Left lobe of liver (tissue), 2 donors: ENCODE data around the gene ADM2. TPM values are rescaled to one million over a fixed set of nuclear protein-coding genes. Genes with fewer than 3 reads are reported as not detected.

ENCODE experiments used
- ATAC-seq: fragments of 200-7000 bp; cut with Tn5 transposase; one replicate; pipeline ENCODE4 v1.9.1; 2020; ENCODE audit warnings: mild to moderate bottlenecking, moderate library complexity
- DNase-seq: peaks from one replicate; pipeline ENCODE4 v3.0.0-alpha.2; 2020; ENCODE audit warnings: low spot score
- total RNA-seq: library from RNA; stranded (reverse); gene quantifications from one replicate; pipeline ENCODE4 v1.2.1, GENCODE V29; 2021
- donor health status: DM: no; HTN: no; CAD: no; lungs with moderate emphysema.
- donor health status: DM: no; HTN: yes; CAD: no.

Gene ADM2
- total RNA-seq, 1 donor from 2014 or later: 1.3 TPM

DNA sequence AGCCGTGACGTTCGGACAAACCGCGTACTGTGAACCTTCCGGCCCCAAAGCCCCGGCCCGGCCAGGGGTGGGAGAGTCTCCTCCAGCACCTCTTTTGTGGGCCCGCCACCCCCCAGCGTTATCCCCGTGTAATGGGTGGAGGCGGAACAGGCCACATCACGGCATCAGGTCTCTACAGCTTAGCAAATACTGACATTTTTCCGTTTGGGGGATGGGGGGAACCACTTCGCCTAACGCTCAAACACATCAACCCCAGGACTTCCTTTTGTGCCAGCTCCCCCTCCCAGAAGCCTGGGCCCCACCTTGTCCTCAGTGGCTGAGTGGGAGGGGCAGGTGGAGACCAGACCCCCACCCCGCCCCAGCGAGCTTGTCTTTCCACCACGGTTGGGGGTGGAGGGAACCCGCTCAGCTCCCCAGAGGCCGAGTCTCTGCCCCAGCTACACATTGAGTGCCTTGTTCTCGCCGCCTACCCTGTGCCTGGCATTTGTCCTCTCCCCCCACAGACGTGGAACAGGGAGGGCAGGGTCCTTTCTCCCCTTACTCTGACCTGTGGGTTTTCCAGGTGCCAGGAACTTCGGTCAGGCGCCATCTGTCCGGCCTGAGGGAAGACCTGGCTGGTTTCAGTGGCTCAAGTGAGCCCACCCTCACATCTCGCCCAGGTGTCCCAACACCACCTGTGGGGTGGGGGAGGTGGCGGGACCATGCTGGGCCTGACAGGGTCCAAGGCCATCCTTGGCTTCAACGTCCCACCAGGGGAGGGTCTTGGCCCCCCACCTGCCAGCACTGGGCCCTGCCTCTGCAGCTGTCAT is 36.1 kb upstream of the ADM2 start:
- ATAC-seq: no peak
- no peak for DNase-seq

DNA sequence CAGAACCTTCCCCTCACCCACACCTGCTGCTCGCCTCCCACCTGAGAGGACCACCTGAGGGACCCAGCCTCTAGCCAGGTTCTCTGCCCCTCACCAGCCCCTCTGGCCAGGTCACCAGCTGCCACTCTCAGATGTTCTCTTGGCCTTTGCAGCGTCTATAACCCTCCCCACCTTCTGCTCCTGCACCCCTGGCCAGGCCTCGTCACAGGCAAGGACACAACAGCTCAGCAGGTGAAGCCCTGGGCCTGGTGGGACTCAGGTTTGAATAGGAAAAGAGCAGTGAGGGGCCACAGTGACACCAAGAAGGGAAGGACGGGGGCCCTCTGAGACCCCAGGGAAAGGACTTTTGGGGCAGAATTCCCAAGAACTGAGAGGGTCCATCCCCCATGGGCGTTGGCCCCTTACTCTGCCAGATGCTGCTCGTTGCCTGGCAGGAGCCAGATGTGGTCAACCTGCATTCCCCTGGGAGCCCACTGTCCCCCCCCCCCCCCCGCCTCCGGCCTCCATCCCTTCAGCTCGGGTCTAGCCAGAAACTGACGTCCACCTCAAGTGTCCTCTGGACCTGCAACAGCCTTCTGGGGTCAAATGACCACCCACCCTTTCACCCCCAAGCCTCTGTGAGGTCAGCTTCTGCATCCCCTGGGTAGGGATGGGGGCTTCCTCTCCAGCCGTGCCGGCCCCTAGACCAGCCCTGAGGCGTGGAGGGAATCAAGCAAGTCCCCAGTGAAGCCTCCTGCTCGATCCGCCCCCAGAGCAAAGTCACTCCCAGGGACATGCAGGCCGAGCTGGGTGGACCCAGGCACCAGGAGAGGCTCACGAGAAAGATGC is 35.2 kb upstream of the ADM2 start:
- DNase-seq (no peak), ATAC-seq (peak; percentile 1)

DNA sequence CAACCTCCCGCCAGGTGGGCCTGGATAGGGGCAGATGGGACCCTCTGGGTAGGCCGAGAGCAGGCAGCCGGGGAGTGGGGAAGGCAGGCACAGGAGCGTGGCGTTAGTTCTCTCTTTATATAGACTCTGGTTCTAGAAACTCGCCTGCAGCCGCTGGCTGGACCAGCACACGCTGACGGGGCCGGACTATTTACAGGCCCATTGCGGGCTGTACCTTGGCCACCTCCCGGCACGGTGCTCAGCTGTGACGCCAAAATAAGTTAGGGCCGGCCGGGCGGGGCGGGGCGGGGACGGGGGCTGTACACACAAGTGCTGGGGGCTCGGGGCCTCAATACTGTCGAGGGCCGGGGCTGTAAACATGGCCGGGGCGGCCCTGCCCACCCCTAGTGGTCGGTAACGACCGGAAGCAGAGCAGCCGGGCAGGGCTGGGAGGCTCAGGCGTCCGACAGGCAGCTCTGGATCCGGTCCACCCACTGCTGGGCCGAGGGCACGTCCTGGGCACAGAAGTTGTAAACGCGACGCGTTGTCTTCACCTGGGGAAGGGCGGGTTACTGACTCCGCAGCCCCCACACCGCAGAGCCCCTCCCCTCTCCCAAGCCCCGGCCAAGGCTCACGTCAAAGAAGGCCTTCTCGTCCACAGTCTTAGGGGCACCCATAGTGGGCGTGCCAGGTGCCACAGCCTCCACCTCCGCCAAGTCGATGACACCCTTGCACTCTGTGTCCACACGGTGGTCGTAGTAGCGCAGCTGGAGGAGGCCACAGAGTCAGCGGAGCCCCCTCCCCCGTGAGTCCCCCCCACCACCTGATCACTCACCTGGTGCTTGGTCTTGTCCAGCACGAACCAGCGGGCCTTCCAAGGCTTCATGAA is 34.4 kb upstream of the ADM2 start:
- no peak for DNase-seq
- ATAC-seq: peak; percentile 27

DNA sequence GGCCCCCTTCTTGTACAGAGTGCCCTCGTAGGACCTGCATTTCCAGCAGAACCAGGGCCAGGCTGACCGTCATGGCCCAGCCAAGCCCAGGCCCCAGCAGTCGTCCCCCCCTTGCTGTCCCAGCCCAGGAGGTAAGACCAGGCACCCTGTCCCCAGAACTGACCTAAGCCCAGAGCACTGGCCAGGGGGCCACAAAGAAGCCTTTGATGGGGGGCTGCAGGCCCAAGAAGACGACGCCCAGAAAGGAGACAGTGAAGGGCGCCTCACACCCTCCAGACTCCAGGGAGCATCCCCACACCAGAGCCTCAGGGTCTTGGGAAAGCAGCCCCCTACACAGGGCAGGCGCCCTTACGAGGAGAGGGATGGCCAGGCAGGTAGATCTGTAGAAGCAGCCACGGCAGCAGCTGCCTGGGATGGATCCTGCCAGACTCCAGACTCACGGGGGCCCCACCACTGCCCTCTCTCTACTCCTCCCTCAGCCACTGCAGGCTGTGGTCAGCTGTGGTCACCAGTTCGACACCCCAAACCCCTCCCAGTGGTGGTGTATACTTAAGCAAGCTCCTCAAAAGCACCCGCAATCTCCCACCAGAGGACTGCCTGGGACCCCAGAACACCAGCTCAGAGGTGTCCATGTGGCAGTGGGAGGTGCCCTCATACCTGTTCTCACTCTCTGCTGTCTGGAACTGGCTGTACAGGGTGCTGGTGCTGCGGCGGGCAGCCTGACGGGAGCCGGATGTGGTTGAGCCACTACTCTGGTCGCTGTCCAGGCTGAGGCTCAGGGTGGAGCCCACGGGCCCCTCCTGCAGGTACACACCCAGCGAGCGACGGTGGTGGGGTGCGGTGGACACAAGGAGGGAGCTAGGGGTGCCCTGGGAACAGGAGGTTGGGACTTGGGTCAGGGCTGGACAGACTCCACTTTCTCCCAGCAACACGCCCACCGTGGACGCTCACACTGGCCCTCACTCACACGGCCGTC is 33.5 kb upstream of the ADM2 start:
- peak; percentile 6 for ATAC-seq
- no peak for DNase-seq

DNA sequence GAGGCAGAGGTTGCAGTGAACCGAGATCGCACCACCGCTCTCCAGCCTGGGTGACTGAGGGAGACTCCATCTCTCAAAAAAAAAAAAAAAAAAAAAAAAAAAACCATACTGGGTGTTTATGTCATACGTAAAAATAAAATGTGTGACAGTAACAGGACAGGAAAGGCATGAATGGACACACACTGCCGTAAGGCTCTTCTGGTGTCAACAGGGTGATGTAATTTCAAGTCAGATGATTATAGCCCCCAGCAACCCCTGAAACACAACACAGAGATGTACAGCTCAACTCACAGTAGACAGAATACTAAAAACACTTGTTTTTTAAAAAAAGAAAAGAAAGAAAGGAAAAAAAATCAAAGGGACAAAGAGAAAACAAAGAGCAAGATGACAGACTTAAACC is 28.7 kb upstream of the ADM2 start:
- ATAC-seq: no peak
- no peak for DNase-seq

DNA sequence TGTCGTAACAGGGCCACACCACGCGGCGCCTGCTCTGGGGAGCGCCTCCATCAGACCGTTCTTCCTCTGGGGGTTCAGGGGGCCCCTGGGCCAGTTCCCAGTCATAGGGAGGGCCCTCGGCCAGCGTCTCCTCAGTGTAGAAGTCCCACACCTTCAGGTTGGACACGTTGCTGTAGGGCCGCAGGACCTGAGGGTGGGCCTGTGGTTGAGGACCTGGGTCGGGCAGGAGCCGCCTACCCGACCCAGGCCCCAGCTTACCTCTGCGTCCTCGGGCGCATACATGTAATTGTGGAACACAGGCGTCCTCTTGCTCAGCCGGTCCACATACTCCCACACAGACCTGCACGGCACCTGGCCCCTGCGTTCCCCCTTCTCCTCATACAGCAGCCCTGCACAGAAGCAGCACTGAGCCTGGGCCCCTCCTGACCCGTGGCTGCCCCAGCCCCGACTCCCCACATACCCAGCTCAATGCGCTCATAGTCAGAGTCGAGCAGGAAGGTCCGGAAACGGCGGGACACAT is 26.7 kb upstream of the ADM2 start:
- ATAC-seq (no peak), DNase-seq (no peak)

DNA sequence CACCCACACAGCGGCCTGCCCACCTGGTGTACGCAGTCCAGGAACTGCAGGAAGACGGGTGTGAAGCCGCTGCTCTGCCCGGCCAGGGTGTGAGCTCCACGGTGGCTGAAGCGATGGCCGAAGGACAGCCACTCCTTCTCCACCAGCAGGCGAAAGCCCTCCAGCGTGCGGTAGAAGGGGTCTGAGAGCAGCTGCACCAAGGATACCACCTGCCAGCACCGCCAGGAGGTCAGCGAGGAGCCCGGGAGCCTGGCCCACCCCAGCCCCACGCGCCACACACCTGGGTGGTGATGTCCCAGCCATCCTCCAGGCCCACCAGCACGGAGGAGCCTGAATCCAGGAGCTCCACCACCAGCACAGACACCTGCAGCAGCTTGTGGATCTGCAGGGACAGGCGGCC is 26.1 kb upstream of the ADM2 start:
- no peak for DNase-seq

DNA sequence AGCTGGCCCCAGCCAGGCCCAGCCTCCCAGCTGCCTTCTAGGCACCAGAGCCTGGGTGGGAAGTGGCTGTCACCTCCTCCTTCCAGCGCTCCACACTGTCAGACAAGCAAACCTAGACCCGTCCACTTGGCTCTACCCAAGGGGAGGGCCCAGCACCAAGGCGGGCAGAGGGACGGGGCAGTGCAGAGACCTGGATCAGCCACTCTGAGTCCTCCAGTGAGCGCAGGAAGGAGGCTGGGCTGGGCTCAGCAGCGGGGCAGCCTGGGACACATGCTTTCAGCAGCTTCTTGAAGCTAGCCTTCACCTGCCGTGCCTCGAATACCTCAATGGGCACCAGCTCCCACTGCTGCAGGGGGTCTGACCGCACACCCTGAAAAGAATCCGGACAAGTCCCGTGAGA is 25.3 kb upstream of the ADM2 start:
- ATAC-seq: no peak
- no peak for DNase-seq

More for the DNA sequence above, 26.1 kb upstream of the ADM2 start:
- ATAC-seq: no peak

DNA sequence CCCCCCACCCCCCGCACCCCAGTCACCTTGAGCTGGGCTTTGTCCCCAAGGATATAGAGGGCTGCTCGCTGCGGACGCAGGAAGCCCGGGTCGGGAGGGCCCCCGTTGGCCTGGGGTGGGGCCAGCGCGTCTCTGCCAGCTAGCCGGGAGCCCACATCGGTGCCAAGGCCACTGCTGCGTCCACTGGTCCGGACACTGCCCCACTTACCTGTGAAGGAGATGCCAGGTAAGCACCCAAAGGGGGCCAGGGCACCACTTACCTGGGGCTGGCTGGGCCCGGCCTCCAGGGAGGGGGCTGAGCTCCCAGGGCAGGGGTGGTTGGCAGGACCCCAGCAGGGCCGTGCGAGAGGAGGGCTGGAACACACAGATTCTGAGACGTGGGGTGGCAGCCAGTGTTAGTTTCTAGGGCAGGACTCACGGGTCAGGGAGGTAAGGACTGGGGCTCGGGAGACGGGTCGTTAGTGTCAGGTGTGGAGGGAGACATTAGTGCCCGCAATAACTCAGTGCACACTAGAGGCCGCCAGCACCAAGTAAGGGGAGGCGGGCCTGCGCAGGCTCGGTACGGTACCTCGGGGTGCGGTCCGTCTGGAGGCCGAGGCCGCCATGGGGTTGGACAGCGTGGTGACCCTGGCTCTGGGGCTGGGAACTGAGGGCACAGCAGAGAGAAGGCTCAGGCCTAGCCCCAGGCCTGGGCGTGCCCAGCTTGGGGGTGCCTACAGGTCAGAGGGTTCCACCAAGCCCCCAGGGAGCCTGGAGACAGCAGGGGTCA is 24.7 kb upstream of the ADM2 start:
- DNase-seq (no peak), ATAC-seq (peak; percentile 25)

DNA sequence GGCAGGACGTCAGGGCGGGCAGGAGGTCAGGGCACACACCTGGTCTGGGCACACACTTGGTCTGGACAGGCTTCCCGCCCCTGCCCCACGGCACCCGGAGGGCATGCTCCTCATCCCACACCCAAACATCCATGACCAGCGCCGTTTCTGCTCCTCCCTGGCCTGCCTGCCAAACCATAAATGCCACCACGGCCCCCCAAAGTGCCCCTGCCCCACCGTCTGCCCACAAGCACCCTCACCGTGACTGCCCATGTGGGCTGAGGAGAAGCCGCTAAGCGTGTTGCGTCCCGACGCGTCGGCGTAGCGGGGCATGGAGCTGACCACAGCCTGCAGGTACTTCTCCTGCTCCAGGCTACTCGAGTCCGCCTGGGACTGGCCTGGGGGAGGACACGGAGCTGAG is 22.3 kb upstream of the ADM2 start:
- ATAC-seq: no peak

DNA sequence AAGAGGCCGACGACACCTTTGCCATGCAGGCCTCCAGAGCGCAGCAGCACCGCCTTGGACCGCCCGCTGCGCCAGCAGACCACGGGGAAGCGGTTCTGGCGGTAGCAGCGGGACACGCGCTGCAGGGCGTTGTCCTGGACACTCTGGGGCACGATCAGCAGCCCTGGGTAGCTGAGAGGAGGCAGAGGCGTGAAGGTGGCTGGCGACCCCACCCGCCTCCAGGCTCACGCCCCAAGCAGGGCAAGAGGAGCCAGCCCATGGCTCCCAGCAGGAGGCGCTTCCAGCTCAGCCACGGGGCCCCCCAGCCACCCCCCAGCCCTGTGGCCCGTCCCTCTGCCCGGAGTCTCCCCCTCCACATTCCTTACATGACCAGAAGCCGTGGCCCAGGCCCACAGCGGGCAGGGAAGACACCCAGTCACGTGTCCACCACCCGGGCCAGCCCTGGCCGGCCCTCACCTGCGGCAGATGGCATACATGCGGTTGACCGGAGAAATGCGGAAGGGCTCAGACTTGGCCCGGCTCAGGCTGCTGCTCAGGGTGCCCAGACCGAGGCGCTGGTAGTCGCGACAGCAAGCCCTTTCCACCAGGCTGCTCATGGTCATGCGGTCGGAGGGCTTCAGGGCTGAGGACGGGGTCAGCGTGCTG is 21.7 kb upstream of the ADM2 start:
- ATAC-seq: peak; percentile 5
- no peak for DNase-seq

More for the DNA sequence above, 22.3 kb upstream of the ADM2 start:
- DNase-seq: no peak

DNA sequence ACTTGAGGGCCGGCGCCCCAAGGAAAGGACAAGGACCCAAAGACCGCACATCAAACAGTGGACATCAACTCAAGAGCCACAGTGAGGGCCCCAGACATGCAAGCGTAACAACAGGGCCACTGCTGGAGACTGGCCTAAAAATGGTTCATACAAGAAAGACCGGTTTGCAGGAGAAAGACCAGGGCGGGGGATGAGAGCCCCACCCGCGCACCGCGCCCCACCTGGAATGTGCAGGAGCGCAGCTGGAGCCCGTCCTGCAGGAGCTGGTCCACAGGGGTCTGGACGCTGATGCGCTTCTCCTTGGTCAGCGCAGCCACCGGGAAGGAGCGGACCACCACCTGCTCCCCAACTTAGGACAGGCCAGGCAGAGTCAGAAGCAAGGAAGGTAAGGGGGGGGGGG is 20.4 kb upstream of the ADM2 start:
- ATAC-seq (no peak), DNase-seq (no peak)

DNA sequence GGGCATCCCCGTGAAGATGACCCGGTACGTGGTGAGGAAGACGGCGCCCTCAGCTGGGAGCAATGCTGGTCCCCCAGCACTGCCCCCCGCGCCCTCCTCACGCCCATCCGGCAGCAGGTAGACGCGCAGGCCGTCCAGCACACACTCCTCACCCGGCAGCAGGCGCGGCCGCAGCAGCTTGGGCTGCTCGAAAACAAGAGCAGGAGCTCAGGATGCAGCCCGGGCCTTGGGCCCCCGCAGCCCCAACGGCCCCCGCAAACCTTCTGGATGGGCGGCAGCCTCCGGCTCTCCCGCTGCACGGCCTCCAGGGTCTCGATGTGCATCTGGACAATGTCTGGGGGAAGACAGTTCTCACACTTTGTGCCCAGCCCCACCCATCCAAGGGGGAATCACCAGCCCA is 19.8 kb upstream of the ADM2 start:
- ATAC-seq (no peak), DNase-seq (no peak)

DNA sequence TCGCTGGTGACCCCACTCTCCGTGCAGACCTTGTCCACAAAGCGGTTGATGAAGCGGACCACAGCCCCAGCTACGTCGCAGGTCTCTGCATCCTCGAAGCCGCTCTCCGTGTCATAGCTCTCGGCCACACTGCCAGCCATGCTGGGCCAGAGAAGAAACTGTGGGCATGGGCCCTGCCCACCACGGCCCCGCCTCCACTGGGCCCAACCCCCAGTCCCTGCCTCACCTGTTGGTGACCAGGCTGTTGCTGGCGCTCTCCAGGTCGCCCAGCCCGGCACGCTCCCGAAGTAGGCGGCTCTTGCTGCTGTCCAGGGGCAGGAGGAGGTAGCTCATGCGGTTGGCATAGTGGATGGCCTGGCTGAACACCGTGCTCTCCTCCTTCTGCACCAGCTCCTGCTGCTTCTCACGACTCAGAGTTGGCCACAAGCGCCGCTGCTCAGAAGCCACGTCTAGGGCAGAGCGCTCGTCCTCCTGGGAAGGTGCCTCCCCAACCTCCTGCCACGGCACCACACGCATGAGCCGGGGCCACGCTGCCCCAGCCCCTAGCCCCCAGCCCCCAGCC is 19.3 kb upstream of the ADM2 start:
- ATAC-seq (no peak), DNase-seq (no peak)

DNA sequence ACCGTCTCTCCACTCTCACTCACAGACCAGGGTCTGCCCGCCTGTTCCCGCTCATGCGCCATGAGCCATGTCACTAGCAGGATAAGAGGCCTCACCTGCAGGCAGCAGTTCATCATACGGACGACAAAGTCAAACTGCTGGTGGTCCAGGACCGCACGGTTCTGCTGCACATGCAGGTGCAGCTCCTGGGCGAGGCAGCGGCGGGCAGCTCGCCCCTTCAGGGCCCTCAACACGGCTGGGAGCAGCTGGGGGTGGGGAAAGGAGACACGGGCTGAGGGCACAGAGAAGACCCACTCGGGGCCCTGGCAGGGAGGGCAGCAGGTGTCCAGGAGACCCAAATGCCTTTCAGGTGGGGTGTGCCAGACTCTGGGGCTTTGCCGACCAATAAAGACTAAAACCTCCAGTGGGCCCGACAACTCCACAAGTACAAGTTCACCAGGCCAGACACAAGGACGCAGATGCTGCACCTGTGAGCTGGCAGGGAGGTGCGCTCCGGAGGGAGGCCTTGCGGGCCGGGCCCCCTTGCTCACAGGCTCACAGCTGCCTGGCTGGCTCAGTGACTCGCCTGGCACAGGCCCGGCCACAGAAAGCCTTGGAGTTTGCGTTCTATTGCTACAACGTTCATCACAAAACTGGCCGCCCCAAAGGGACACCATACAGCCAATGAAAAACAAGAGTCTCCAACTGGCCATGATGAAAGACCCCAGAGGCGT is 18.0 kb upstream of the ADM2 start:
- no peak for DNase-seq
- ATAC-seq: no peak

DNA sequence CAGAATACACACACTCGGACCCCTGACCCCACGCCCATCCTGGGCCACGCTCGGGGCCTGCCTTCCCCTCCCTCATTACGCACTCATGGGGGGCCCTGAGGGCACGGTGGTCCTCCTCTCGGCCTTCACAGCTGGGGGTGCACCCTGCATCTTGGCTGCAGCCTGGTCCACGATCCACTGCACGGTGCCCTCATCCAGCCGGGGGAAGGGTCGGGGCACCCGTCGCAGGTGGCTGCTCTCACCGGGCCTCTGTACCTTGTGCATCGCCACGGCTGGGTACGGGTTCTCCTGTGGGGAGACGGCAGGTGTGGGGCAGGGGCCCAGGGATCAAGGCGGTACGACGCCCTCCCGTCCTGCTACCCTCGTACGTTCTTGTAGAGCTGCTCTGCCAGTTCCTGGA is 16.9 kb upstream of the ADM2 start:
- ATAC-seq (no peak), DNase-seq (no peak)

DNA sequence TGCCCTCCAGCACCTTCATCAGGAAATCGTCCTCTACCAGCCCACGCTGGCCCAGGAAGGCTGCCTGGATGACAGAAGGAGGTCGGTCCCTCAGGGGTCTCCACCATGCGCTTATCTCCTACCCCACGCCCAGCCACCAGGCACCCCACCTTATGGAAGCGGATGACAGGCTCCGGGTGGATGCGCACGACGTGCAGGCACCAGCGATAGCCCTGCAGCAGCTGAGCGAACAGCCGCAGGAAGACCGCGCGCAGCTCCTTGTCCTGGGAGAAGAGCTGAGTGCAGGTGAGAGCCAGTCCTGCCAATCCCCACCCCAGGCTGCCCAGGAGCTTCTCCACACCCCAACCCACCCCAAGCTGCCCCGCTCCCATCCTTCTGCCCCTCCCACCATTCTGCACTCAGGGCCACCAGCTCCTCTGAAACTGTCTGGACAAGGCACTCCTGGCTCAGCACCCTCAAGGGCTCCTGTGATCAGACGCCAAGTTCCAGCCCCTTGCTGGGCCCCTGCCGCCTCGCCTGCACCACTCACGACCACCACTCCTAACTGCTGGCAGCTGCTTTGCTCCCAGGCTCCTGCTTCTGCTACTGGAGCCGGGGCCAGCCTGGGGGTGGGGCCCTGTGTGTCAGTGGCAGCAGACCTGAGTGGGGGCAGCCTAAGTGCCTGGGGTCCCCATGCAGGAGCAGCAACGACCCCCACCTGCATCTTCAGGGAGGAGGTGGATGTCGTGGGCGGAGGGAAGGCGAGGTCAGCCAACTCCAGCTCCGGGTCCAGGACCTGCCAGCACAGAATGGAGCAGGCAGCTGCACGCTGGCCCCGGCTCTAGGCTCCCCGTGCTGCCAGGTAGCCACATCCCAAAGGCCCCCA is 16.0 kb upstream of the ADM2 start:
- ATAC-seq (no peak), DNase-seq (no peak)
